Measurements from ENCODE around the gene TNNT2. TPM values are rescaled to one million over a fixed set of nuclear protein-coding genes. Genes with fewer than 3 reads are reported as not detected.

The TNNT2 gene
- total RNA-seq, 1 donor from 2014 or later = 21.3 TPM

GRCh38 chr1:201385299-201385891, 7.9 kb upstream of the TNNT2 start:
- no peak for DNase-seq (ENCODE audit: extremely low spot score, unreplicated experiment)
- H3K36me3 Mint-ChIP-seq = peaks cover 13% of the 10 kb centered on the region
- no peaks in the 10 kb centered on the region for H3K27me3 Mint-ChIP-seq
- H3K9me3 Mint-ChIP-seq = no peaks in the 10 kb centered on the region
- no peak overlapping the region for H3K4me3 Mint-ChIP-seq
- TF ChIP-seq, protein P1, sequence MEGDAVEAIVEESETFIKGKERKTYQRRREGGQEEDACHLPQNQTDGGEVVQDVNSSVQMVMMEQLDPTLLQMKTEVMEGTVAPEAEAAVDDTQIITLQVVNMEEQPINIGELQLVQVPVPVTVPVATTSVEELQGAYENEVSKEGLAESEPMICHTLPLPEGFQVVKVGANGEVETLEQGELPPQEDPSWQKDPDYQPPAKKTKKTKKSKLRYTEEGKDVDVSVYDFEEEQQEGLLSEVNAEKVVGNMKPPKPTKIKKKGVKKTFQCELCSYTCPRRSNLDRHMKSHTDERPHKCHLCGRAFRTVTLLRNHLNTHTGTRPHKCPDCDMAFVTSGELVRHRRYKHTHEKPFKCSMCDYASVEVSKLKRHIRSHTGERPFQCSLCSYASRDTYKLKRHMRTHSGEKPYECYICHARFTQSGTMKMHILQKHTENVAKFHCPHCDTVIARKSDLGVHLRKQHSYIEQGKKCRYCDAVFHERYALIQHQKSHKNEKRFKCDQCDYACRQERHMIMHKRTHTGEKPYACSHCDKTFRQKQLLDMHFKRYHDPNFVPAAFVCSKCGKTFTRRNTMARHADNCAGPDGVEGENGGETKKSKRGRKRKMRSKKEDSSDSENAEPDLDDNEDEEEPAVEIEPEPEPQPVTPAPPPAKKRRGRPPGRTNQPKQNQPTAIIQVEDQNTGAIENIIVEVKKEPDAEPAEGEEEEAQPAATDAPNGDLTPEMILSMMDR (conservative IDR thresholded peaks at IDR 0.05) = peak; percentile 87
- peaks cover 26% of the 10 kb centered on the region for H3K4me1 Mint-ChIP-seq (ENCODE audit: unreplicated experiment)
- peak overlapping the region; percentile 97 for H3K27ac Mint-ChIP-seq

DNA sequence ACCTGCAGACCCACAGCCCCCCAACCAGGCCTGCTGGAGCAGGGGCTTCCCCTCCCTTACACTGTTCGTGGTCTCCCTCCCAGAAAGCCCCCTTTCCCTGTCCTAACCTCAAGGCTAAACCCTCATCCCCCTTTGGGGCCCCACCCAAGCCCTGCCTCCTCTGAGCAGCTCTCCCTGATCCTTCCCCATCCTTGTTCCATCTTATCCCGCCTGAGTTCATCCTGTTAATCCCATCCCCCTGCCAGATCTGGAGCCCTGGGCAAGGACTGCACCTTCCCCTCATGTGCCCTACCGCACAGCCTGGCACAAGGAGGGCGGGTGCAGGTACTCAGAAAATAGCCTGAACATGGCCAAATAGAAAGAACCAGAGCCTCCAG, 6.9 kb upstream of the TNNT2 start:
- DNase-seq (ENCODE audit: extremely low spot score, unreplicated experiment) = no peak
- peaks cover 26% of the 10 kb centered on the region for H3K4me1 Mint-ChIP-seq (ENCODE audit: unreplicated experiment)
- H3K4me3 Mint-ChIP-seq = peak overlapping the region; percentile 74
- no peaks in the 10 kb centered on the region for H3K27me3 Mint-ChIP-seq
- TF ChIP-seq, protein P1 (conservative IDR thresholded peaks at IDR 0.05) = no peak
- H3K9me3 Mint-ChIP-seq = no peaks in the 10 kb centered on the region
- peak overlapping the region; percentile 97 for H3K27ac Mint-ChIP-seq
- peaks cover 13% of the 10 kb centered on the region for H3K36me3 Mint-ChIP-seq

DNA sequence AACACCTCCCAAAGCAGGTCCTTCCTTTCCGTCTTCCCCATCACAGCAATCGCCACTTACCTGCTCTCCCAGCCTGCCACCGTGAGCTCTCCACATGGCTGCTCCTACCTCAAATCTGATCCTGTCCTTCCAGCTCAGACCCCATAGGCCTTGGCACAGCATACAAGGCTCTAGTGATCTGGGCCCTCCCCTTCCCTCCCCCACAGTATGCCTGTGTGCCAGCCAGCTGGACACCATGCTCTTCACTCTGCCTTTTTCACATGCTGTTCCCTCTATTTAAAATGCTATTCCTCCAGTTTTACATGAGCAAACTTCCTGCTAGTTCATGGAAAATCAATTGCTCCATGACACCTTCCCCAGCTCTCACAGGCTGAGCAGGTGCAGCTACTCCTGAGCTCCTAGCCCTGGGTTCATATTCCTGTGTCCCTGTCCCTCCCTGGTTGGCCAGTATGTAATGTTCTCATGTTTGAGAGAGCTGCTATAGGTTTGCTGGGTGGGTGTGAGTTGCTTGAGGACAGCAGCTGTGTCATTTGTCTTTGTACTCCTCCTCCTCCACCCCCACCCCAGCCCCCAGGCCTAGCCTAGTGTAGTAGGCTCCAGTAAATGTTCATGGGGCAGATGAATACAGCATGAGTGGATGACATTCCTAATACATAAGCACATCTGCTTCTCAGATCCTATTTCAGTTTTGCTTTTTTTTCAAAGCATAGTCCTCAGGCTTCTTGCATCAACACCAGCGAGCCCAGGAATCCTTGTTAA, 6.3 kb upstream of the TNNT2 start:
- Mint-ChIP-seq H3K27me3 (no peaks in the 10 kb centered on the region), H3K36me3 (peaks cover 13% of the 10 kb centered on the region), H3K9me3 (no peaks in the 10 kb centered on the region), H3K4me1 (ENCODE audit: unreplicated experiment) (peaks cover 27% of the 10 kb centered on the region), H3K27ac (peak overlapping the region; percentile 97), H3K4me3 (peak overlapping the region; percentile 74)
- TF ChIP-seq, protein P1 (conservative IDR thresholded peaks at IDR 0.05) = no peak
- DNase-seq (ENCODE audit: extremely low spot score, unreplicated experiment) = no peak

- no peak for DNase-seq (ENCODE audit: extremely low spot score, unreplicated experiment)
- no peaks in the 10 kb centered on the region for H3K27me3 Mint-ChIP-seq
- peak overlapping the region; percentile 82 for H3K27ac Mint-ChIP-seq
- H3K4me1 Mint-ChIP-seq (ENCODE audit: unreplicated experiment) = peaks cover 43% of the 10 kb centered on the region
- peaks cover 13% of the 10 kb centered on the region for H3K36me3 Mint-ChIP-seq
- H3K4me3 Mint-ChIP-seq = peak overlapping the region; percentile 58
- TF ChIP-seq, protein P1 (conservative IDR thresholded peaks at IDR 0.05) = no peak
- H3K9me3 Mint-ChIP-seq = no peaks in the 10 kb centered on the region
These were observed 3.6 kb upstream of the TNNT2 start for GRCh38 chr1:201381130-201381529.

- TF ChIP-seq, protein P1 (conservative IDR thresholded peaks at IDR 0.05) = no peak
- peak overlapping the region; percentile 82 for H3K27ac Mint-ChIP-seq
These were observed 2.3 kb upstream of the TNNT2 start for GRCh38 chr1:201379733-201380242.

More at GRCh38 chr1:201379733-201380242, 2.3 kb upstream of the TNNT2 start:
- Mint-ChIP-seq H3K4me3 (no peak overlapping the region), H3K27me3 (no peaks in the 10 kb centered on the region), H3K36me3 (peaks cover 13% of the 10 kb centered on the region), H3K9me3 (no peaks in the 10 kb centered on the region), H3K4me1 (ENCODE audit: unreplicated experiment) (peaks cover 40% of the 10 kb centered on the region)
- no peak for DNase-seq (ENCODE audit: extremely low spot score, unreplicated experiment)
